H1 (cell line): Measurements from ENCODE around the gene ALK. TPM values are rescaled to one million over a fixed set of nuclear protein-coding genes. Genes with fewer than 3 reads are reported as not detected.

Experiments used
- CTCF ChIA-PET: fragments of 300-600 bp; sonication (Branson Sonifier 250); formaldehyde crosslinking; loops from one replicate; lab custom pipeline; 2021; ENCODE audit not compliant: partially characterized antibody; lab: Charles Lee
- POLR2A ChIA-PET: fragments of 300-600 bp; sonication (Branson Sonifier 250); formaldehyde crosslinking; loops from one replicate; lab custom pipeline; 2021; ENCODE audit warnings: inconsistent platforms; ENCODE audit not compliant: partially characterized antibody; lab: Charles Lee
- DNase-seq, 2 experiments: peaks; one replicate each; pipeline versions ENCODE4 v3.0.0 to v3.0.0-alpha.2; 2010 to 2022; ENCODE audit warnings: low spot score in 2 of 2, low read depth in 1 of 2, mixed read lengths in 1 of 2
- FAIRE-seq: peaks from 2 replicates; lab custom pipeline; 2011; peaks lifted over from hg19 to GRCh38; lab: Jason Lieb, UNC
- H2AFZ ChIP-seq: 2 replicates; pipeline ENCODE4 v1.8.1; 2012; ENCODE audit warnings: low read length, inconsistent platforms
- H2AK5ac ChIP-seq: 2 replicates; pipeline ENCODE4 v1.6.1; 2013; ENCODE audit warnings: low read depth, low read length
- H2BK120ac ChIP-seq: replicated peaks from 2 replicates; pipeline ENCODE3; 2013; ENCODE audit warnings: low read depth, low read length, inconsistent platforms
- H2BK12ac ChIP-seq: 2 replicates; pipeline ENCODE4 v1.6.1; 2013; ENCODE audit warnings: low read depth, low read length
- H2BK15ac ChIP-seq: 2 replicates; pipeline ENCODE4 v1.6.1; 2013; ENCODE audit warnings: low read length
- H2BK20ac ChIP-seq: 2 replicates; pipeline ENCODE4 v1.6.1; 2013; ENCODE audit warnings: low read length
- H2BK5ac ChIP-seq: 2 replicates; pipeline ENCODE4 v1.6.1; 2013; ENCODE audit warnings: low read depth, low read length
- H3K14ac ChIP-seq: 2 replicates; pipeline ENCODE4 v1.6.1; 2013; ENCODE audit warnings: inconsistent platforms; ENCODE audit not compliant: insufficient read length
- H3K18ac ChIP-seq: 2 replicates; pipeline ENCODE4 v1.6.1; 2013; ENCODE audit warnings: low read length; ENCODE audit errors: extremely low read depth
- H3K23ac ChIP-seq: 2 replicates; pipeline ENCODE4 v1.6.1; 2013; ENCODE audit warnings: inconsistent platforms; ENCODE audit not compliant: insufficient read length
- H3K23me2 ChIP-seq: 2 replicates; pipeline ENCODE4 v1.6.1; 2013; ENCODE audit warnings: low read depth, low read length
- H3K27ac ChIP-seq: 2 replicates; pipeline ENCODE4 v1.6.1; 2011; ENCODE audit warnings: low read depth, low read length, inconsistent platforms
- H3K27me3 ChIP-seq, 4 experiments: replicated peaks in 1 of 4; 1 replicate in 1 of 4; 2 replicates in 3 of 4; pipeline versions ENCODE4 v1.6.1 to v1.8.1; 2011 to 2013; ENCODE audit warnings: low read length in 3 of 4, mild to moderate bottlenecking in 3 of 4, inconsistent platforms in 2 of 4, mixed read lengths in 2 of 4, moderate library complexity in 1 of 4; ENCODE audit not compliant: control insufficient read depth in 3 of 4, insufficient read depth in 3 of 4; ENCODE audit errors: extremely low read depth in 1 of 4
- H3K36me3 ChIP-seq, 4 experiments: 2 replicates each; pipeline versions ENCODE4 v1.6.1 to v1.8.1; 2011 to 2013; ENCODE audit warnings: mild to moderate bottlenecking in 4 of 4, low read length in 3 of 4, moderate library complexity in 2 of 4, control low read depth in 1 of 4, inconsistent platforms in 1 of 4; ENCODE audit not compliant: insufficient read depth in 4 of 4, control insufficient read depth in 2 of 4
- H3K4ac ChIP-seq: replicated peaks from 2 replicates; pipeline ENCODE3; 2013; ENCODE audit warnings: low read length, low read depth, mixed read lengths, inconsistent platforms; ENCODE audit not compliant: insufficient read length
- H3K4me1 ChIP-seq, 4 experiments: replicated peaks in 1 of 4; 1 replicate in 1 of 4; 2 replicates in 3 of 4; pipeline versions ENCODE4 v1.6.1 to v1.8.1; 2011 to 2013; ENCODE audit warnings: low read length in 3 of 4, inconsistent platforms in 2 of 4, mixed read lengths in 1 of 4; ENCODE audit not compliant: insufficient read depth in 4 of 4, control insufficient read depth in 3 of 4
- H3K4me2 ChIP-seq, 2 experiments: 2 replicates each; pipeline versions ENCODE4 v1.6.1 to v1.8.1; 2011 to 2013; ENCODE audit warnings: low read depth in 2 of 2, low read length in 2 of 2, control low read depth in 1 of 2, inconsistent platforms in 1 of 2, mild to moderate bottlenecking in 1 of 2; ENCODE audit not compliant: insufficient read depth in 1 of 2
- H3K4me3 ChIP-seq, 4 experiments: fragments of 200-600, 300-600 bp in 1 of 4; sonication (generic), shearing (Covaris generic), sonication (Bioruptor Twin) in 1 of 4; 2 replicates each; pipeline versions ENCODE4 v1.5.1 to v1.8.1; 2011 to 2016; ENCODE audit warnings: low read length in 4 of 4, low read depth in 3 of 4, control low read depth in 2 of 4, inconsistent platforms in 2 of 4, mild to moderate bottlenecking in 2 of 4, mixed read lengths in 1 of 4, moderate library complexity in 1 of 4; ENCODE audit not compliant: insufficient read depth in 2 of 4; ENCODE audit errors: extremely low read depth in 1 of 4
- H3K56ac ChIP-seq: replicated peaks from 2 replicates; pipeline ENCODE3; 2013; ENCODE audit warnings: low read depth, mild to moderate bottlenecking, mixed read lengths, low read length, inconsistent platforms; ENCODE audit not compliant: insufficient read length
- H3K79me1 ChIP-seq: 2 replicates; pipeline ENCODE4 v1.6.1; 2013; ENCODE audit warnings: low read depth, low read length, control low read depth
- H3K79me2 ChIP-seq, 2 experiments: 2 replicates each; pipeline versions ENCODE4 v1.6.1 to v1.8.1; 2012 to 2013; ENCODE audit warnings: low read length in 2 of 2, mild to moderate bottlenecking in 2 of 2, inconsistent platforms in 1 of 2; ENCODE audit not compliant: insufficient read depth in 2 of 2, control insufficient read depth in 1 of 2
- H3K9ac ChIP-seq, 4 experiments: replicated peaks in 1 of 4; 1 replicate in 1 of 4; 2 replicates in 3 of 4; pipeline versions ENCODE4 v1.6.1 to v1.8.1; 2011 to 2013; ENCODE audit warnings: low read depth in 3 of 4, low read length in 3 of 4, control low read depth in 2 of 4, mild to moderate bottlenecking in 2 of 4, moderate library complexity in 2 of 4, inconsistent platforms in 1 of 4; ENCODE audit errors: extremely low read depth in 1 of 4
- H3K9me3 ChIP-seq, 2 experiments: 2 replicates each; pipeline versions ENCODE4 v1.6.1 to v1.8.1; 2012 to 2013; ENCODE audit warnings: mild to moderate bottlenecking in 2 of 2, moderate library complexity in 2 of 2, control low read depth in 1 of 2, inconsistent platforms in 1 of 2, low read depth in 1 of 2, low read length in 1 of 2, mixed read lengths in 1 of 2; ENCODE audit not compliant: insufficient read depth in 2 of 2
- H4K20me1 ChIP-seq, 2 experiments: replicated peaks in 1 of 2; 2 replicates each; pipeline versions ENCODE3 to v1.8.1; 2011 to 2013; ENCODE audit warnings: inconsistent platforms in 2 of 2, low read length in 2 of 2, mild to moderate bottlenecking in 1 of 2; ENCODE audit not compliant: insufficient read depth in 2 of 2, control insufficient read depth in 1 of 2
- H4K5ac ChIP-seq: 2 replicates; pipeline ENCODE4 v1.6.1; 2013; ENCODE audit warnings: low read length, low read depth, mixed read lengths, inconsistent platforms; ENCODE audit not compliant: insufficient read length
- H4K8ac ChIP-seq: 2 replicates; pipeline ENCODE4 v1.8.0; 2013; ENCODE audit warnings: mild to moderate bottlenecking, moderate library complexity, low read length, inconsistent platforms; ENCODE audit not compliant: insufficient read depth; ENCODE audit errors: extremely low read depth
- H4K91ac ChIP-seq: replicated peaks from 2 replicates; pipeline ENCODE3; 2013; ENCODE audit warnings: low read length, mixed read lengths, inconsistent platforms; ENCODE audit not compliant: insufficient read length
- CEBPB ChIP-seq: IDR thresholded peaks from 2 replicates; pipeline ENCODE4 v1.6.1; 2012; ENCODE audit warnings: low read depth, low read length
- CHD2 ChIP-seq: IDR thresholded peaks from 2 replicates; pipeline ENCODE4 v1.6.1; 2012; ENCODE audit warnings: low read length, improper control_type of control experiment
- FOSL1 ChIP-seq: IDR thresholded peaks from 2 replicates; pipeline ENCODE4 v1.6.1; 2011; ENCODE audit warnings: mild to moderate bottlenecking, low read depth, low read length, moderate library complexity; ENCODE audit not compliant: insufficient read depth
- HDAC6 ChIP-seq: IDR thresholded peaks from one replicate; pipeline ENCODE4 v1.7.1; 2012; ENCODE audit warnings: low read depth, mild to moderate bottlenecking, inconsistent platforms, low read length, moderate library complexity
- JUND ChIP-seq: IDR thresholded peaks from 2 replicates; pipeline ENCODE4 v1.6.1; 2011; ENCODE audit warnings: mild to moderate bottlenecking, improper control_type of control experiment, low read length
- PHF8 ChIP-seq: fragments of 200-600 bp; sonication (generic); conservative IDR thresholded peaks from 2 replicates; pipeline ENCODE4 v1.7.1; 2012; ENCODE audit warnings: low read depth, mild to moderate bottlenecking, inconsistent platforms, low read length, moderate library complexity
- WGBS, 2 experiments: shearing (Covaris generic) in 1 of 2; methylation state at CpG; one replicate each; pipeline versions ENCODE4 v1.1.6 to v1.1.7; 2013 to 2015; ENCODE audit warnings: low lambda C conversion rate in 2 of 2, mixed read lengths in 2 of 2, inconsistent platforms in 1 of 2, low coverage in 1 of 2, missing lambda C conversion rate in 1 of 2; ENCODE audit not compliant: insufficient replicate concordance in 2 of 2, insufficient coverage in 1 of 2, insufficient read length in 1 of 2; ENCODE audit errors: extremely low coverage in 1 of 2, missing lambda C conversion rate in 1 of 2; 5-methylcytosine and 5-hydroxymethylcytosine counted together
- polyA plus RNA-seq, 7 experiments: library from polyadenylated mRNA; depleted of rRNA in 3 of 7; stranded (reverse) in 5 of 7; unstranded in 2 of 7; fragments of >200 nt in 5 of 7; fragments of 200-250 nt in 2 of 7; gene quantifications; 1 replicate in 5 of 7; 2 replicates in 1 of 7; 4 replicates in 1 of 7; pipeline versions ENCODE4 v1.2.1 to v1.2.3, GENCODE V29; 2011 to 2013; ENCODE audit warnings: missing spikeins in 2 of 7, mixed read lengths in 2 of 7
- total RNA-seq: library from RNA; stranded (reverse); fragmentation: NEBNext Ultra II Directional; extraction: Animal tissue kit (Norgen Biotek cat#: 25700); gene quantifications from 2 replicates; pipeline ENCODE4 v1.2.1, GENCODE V29; 2021
- TF ChIP-seq, protein P1 (sequence below): IDR thresholded peaks from 2 replicates; pipeline ENCODE4 v1.6.1; 2012; ENCODE audit warnings: low read length, inconsistent platforms
- TF ChIP-seq, protein P2 (sequence below): IDR thresholded peaks from 2 replicates; pipeline ENCODE4 v1.6.1; 2012; ENCODE audit warnings: inconsistent platforms

ALK gene
- total and polyA plus RNA-seq, 2 of the 8 experiments (the other 6 are each of a cell fraction or from before 2014, with no cell fraction given), result 0.02 to 0.09 TPM

DNA sequence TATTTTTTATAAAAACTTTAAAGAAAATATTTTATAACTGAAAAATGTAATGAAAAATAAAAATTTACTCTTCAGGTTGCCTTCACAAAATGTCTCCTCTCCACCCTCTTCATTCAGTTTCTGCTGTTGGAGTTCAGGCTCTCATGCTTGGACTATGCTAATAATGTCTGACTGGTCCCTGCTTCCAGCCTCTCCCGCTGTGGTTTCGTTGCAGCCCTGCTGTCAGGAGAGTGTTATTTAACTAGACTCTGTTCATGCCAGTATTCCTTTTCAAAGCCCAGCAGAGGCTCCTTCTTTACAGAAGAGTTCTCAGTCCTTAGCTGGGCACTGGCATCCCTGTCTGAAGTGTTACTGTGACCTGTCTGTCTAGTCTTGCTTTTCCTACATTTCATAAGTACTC, 765.8 kb downstream of the ALK start:
- Histone ChIP-seq H3K27me3 (no peaks in the 10 kb centered on the region), H2BK20ac (no peak overlapping the region), H3K56ac (no peak overlapping the region), H2BK120ac (no peak overlapping the region), H3K18ac (no peak overlapping the region), H3K36me3 (no peaks in the 10 kb centered on the region), H3K9me3 (no peaks in the 10 kb centered on the region), H3K9ac (no peak overlapping the region), H3K14ac (no peak overlapping the region), H3K23me2 (no peaks in the 10 kb centered on the region), H3K27ac (no peak overlapping the region), H4K8ac (no peak overlapping the region), H2BK15ac (no peak overlapping the region), H4K20me1 (no peaks in the 10 kb centered on the region), H3K79me2 (no peaks in the 10 kb centered on the region), H3K4me1 (peaks cover 0 to 2% (median 0%) of the 10 kb centered on the region in 4 experiments; a peak in 1 of 7 replicates), H3K4ac (no peak overlapping the region), H4K91ac (no peak overlapping the region), H3K4me2 (no peak overlapping the region), H2AFZ (no peak overlapping the region), H2BK12ac (no peak overlapping the region), H3K79me1 (no peaks in the 10 kb centered on the region), H2AK5ac (no peak overlapping the region), H3K4me3 (no peak overlapping the region), H3K23ac (no peak overlapping the region), H2BK5ac (no peak overlapping the region), H4K5ac (no peak overlapping the region)
- TF ChIP-seq FOSL1 (no peak), CEBPB (no peak), PHF8 (no peak), CHD2 (no peak), HDAC6 (no peak), JUND (no peak)
- TF ChIP-seq, protein P1, sequence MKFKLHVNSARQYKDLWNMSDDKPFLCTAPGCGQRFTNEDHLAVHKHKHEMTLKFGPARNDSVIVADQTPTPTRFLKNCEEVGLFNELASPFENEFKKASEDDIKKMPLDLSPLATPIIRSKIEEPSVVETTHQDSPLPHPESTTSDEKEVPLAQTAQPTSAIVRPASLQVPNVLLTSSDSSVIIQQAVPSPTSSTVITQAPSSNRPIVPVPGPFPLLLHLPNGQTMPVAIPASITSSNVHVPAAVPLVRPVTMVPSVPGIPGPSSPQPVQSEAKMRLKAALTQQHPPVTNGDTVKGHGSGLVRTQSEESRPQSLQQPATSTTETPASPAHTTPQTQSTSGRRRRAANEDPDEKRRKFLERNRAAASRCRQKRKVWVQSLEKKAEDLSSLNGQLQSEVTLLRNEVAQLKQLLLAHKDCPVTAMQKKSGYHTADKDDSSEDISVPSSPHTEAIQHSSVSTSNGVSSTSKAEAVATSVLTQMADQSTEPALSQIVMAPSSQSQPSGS, result no peak
- TF ChIP-seq, protein P2, sequence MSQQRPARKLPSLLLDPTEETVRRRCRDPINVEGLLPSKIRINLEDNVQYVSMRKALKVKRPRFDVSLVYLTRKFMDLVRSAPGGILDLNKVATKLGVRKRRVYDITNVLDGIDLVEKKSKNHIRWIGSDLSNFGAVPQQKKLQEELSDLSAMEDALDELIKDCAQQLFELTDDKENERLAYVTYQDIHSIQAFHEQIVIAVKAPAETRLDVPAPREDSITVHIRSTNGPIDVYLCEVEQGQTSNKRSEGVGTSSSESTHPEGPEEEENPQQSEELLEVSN, result no peak
- WGBS, 2 experiments, result 84% methylated on average over 2 of the region's 2 CpGs; no CpG with 5 or more reads in 1 of the 2 experiments
- no peak for DNase-seq
- CTCF ChIA-PET, result interaction anchor here (0.6 kb wide), 1 partner anchor 15 kb away, joined by 3 read pairs; no protein-coding TSS in a partner anchor
- FAIRE-seq, result no peak
- POLR2A ChIA-PET, result no interaction called here
